HG02642 (cell line): ENCODE results near the gene PIM3.
"Not testable (repeated sequence)": the region's sequence is repeated elsewhere in the genome, so short reads cannot be mapped to it uniquely, and the experiment has no call there.

Experiments used
- ATAC-seq: cut with Tn5 transposase; IDR thresholded peaks from one replicate; pipeline ENCODE4 v1.9.1; 2021; ENCODE audit warnings: mild to moderate bottlenecking; ENCODE audit not compliant: unreplicated experiment, poor library complexity

Gene PIM3

DNA sequence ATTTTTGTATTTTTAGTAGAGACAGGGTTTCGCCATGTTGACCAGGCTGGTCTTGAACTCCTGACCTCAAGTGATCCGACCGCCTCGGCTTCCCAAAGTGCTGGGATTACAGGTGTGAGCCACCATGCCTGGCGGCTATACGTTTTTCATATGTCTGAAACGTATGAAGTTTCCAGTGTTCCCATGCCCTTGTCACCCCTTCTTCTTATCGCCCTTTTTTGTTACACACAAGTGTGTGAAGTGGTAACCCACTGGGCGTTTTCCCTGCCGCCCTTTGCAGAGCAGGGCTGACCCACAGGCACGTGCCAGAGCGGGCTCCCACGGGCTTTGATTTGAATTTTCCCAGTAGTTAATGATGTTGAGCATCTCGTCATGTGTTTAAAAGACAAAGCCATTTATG, 17.0 kb downstream of the PIM3 start:
- no peak for ATAC-seq

DNA sequence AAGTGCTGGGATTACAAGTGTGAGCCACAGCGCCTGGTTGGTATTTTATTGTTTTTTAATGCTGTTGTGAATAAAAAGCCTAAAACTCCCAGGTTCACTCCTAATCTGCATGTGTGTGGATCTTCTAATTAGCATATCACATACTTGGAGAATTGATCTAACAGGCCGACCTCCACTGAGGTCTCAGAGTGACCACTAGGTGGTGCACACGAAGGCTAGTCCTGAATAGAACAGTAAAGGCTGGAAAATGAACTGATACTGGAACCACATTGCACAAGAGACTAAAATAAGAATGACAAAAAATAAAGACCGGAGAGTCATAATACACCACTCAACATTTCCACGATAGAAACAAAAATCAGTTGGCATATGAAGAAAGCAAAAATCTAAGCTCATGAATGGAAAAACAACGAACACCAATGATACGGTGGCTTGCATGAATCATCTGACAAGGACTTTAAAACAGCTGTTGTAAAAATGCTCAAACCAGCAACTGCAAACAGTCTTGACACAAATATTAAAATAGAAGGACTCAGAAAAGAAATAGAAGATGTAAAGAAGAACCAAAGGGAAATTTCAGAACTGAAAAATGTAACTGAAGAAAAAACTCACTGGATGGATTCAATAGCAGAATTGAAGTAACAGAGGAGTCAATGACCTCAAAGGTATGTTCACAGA, 19.2 kb downstream of the PIM3 start:
- ATAC-seq, result no peak

DNA sequence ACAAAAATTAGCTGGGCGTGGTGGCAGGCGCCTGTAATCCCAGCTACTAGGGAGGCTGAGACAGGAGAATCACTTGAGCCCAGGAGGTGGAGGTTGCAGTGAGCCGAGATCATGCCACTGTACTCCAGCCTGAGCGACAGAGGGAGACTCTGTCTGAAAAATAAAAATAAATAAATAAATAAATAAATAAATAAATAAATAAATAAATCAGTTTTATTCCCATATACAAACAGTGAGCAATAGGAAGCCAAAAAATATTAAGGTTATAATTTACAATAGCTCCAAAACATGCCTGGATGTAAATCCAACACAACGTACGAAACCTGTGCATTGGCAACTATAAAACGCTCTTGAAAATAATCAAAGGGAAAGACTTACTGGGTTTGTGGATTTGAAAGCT, 21.2 kb downstream of the PIM3 start:
- not testable (repeated sequence) for ATAC-seq

DNA sequence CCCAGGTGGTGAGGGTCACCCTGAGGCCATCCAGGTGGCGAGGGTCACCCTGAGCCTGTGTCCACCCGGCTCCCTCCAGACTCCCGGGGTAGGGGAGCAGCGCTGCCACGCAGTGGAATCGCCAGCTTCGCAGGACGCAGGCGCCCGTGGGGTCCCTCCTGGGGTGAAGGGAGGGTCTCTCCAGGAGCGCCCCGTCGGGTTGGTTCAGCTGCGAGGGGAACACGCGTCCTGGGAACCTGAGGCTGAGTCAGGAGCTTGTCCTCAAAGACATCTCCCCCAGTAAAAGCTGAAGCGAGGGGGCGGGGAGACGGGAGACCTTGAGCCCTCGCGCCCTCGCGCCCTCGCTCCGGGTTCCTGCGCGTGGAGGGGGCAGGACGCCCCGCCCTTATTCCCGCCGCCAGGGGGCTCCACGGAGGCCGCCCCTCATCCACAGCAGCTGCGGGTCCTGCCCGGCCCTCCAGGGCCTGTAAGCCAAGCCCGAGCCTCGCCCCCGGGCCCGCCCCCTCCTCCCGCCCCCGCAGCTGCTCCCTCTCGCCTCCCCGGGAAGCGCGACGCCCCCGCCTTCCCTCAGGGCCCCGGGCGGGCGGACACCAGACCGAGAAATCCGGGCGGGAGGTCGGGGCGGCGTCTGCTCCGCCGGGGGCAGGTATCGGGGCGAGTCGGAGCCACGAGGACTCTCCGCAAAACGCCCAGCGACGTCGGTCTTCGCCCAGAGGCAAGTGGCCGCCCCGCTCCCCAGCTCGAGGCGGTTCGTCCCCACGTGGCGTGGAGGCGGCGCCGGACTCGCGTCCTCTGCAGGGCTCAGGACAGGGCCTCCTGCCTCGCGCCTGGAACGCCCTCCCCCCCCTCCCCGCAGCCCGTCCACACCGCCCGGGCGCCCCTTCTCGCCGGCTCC, 22.8 kb downstream of the PIM3 start:
- no peak for ATAC-seq

DNA sequence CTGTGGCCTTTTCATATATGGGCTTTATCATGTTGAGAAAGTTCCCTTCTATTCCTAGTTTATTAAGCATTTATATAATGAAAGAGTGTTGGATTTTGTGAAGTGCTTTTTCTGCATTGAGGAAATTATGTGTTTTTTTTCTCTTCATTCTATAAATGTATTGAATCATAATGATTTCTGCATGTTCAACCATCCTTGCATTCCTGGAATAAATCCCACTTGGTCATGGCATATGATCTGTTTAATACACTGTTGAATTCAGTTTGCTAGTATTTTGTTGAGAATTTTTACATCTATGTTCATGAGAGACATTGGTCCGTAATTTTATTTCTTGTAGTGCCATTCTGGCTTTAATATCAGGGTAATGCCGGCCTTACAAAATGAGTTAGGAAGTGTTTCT, 25.8 kb downstream of the PIM3 start:
- ATAC-seq, result no peak

DNA sequence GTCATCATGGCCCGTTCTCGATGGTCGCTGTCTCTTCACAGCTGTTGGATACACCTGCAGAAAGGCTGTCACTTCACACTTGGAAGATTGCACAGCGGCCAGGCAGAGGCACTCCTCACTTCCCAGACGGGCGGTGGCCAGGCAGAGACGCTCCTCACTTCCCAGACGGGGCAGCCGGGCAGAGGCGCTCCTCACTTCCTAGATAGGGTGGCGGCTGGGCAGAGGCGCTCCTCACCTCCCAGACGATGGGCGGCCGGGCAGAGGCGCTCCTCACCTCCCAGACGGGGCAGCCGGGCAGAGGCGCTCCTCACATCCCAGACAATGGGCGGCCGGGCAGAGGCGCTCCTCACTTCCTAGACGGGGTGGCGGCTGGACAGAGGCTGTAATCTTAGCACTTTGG, 29.3 kb downstream of the PIM3 start:
- ATAC-seq, result not testable (repeated sequence)

DNA sequence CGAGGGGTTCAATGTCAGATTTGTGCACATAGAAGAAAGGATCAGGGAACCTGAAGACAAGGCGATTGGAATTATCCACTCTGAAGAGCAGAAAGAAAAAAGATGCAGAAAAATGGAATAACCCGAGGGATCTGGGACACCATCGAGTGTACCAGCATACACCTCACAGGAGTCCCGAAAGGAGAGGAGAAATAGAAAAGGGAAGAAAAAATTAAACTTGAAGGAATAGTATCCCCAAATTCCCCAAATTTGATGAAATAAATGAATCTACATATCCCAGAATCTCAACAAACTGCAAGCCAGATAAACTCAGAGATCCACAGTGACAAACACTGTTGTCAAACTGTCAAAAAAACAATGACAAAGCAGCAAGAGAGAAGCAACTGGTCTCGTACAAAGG, 30.6 kb downstream of the PIM3 start:
- no peak for ATAC-seq

DNA sequence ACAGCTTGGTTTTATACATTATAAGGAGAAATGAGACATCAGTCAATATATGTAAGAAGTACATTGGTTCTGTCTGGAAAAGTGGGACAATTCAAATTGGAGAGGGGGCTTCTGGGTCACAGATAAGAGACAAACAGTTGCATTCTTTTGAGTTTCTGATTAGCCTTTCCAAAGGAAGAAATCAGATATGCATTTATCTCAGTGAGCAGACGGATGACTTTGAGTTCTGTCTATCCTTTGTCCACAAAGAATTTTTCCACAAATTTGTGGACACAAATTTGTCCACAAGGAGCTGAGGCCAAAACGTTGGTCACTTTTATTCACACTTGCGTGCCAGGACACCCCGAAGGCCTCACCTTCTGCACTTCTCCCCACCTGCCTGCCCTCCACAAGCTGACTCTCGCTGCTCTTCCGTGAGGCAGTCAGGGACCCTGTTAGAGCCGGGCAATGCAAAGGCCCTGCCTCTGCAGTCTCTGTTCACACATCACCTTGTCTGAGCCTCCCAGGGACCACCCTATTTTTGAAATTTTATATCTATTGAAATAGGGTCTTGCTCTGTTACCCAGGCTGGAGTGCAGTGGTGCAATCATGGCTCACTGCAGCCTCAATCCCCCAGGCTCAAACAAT, 31.4 kb downstream of the PIM3 start:
- no peak for ATAC-seq

DNA sequence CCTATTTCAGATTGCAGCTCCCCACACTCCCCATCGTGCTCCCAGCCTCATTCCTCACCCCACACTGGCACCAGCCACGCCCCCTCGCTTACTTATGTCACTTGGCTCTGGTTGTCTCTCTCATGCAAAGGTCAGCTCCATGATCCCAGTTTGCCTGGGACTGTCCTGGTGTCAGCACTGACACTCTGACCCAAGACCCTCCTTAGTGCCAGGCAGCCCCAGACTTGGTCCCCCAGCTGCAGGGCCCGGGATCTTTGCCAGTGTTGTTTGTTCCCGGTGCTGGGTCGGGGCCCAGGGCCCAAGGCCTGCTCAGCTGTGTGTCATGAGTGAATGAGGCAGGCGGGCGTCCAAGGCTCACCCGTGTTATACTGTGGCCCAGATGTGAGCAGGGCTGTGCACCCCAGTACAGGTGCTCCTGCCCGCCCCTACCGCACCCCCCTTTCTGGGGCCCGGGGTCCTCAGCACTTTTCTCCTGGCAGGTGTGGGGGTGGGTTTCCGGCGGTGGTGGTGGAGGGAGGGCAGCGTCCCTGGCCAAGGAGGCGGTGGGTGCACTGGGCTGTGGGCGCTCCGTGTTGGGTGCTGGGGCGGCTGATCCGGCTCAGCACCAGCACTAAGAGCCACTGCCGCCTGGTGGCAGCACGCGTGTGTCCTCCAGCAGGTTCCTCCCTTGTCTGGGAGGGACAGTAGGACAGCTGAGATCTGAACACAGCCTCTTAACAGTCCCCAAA, 32.5 kb downstream of the PIM3 start:
- no peak for ATAC-seq

DNA sequence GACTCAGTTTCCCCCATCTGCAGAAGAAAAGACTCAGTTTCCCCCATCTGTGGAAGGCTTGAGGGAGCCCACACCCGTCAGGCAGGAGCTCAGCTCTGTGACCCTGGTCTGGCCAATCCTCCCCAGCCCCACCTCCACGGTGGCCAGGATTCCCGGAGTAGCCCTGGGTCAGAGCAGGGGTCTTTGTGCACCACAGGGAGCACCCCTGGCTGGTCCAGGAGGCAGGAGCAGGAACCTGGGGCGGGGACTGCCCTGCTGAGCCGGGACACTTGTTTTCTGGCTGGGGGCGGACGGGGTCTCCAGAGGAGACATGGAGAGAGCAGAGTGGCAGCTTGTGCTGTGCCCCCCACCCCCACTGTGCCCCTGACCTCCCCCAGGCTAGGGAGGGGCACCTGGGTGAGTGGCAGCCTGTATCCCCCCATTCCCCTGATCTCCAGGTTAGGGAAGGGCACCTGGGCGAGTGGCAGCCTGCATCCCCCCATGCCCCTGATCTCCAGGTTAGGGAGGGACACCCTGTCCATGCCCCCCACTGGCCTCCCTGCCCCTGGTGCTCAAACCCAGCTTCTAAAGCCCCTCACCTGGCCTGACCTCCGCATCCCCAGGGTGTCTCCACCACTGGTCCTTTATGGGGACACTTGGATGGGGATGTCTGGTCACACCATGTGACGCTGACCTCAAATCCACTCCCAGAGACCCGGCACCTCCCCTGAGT, 33.2 kb downstream of the PIM3 start:
- no peak for ATAC-seq

DNA sequence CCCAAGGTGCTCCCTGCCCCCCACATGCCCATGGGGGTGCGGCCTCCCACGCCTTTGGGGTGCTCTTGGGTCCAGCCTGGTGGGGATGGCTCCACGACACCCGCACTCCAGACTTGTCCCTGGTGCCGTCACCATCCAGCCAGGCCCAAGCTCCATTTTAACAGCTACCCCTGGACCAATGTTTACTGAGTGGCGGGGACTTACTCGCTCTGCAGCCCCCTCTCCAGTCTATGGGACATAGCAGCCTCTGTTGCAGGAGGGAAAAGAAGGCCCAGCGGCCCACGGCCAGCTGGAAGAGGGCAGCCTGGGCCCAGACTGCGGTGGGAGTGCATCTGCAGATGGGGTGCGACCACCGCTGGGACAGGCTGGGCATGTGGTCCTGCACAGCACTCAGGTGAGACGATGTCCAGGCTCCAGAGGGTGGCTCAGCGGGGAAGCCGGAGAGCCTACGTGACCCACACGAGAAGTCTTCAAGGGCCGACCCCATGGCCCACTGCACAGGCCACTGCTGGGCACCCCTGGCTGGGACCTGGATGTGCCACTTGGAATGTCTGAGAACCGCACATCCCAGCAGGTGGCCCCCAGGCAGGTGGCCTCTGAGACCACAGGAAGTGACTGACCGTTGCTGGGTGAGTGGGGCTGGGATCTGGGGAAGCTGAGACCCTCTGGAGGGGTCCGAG, 33.9 kb downstream of the PIM3 start:
- ATAC-seq, result no peak

DNA sequence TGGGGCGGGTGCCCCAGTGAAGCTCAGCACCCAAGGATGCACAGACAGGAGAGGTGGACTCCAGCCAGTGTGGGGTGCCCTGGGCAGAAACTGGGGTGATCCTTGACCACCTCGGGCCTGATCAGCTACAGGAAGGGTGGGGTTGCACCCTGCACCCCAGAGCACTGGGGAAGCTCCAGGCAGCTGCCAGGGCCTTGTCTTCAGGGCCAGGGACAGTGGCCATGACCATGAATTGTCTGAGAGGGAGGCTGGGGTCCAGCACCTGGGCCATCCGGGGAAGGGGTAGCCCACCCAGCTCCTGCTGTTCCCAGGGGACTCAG, 34.4 kb downstream of the PIM3 start:
- no peak for ATAC-seq

DNA sequence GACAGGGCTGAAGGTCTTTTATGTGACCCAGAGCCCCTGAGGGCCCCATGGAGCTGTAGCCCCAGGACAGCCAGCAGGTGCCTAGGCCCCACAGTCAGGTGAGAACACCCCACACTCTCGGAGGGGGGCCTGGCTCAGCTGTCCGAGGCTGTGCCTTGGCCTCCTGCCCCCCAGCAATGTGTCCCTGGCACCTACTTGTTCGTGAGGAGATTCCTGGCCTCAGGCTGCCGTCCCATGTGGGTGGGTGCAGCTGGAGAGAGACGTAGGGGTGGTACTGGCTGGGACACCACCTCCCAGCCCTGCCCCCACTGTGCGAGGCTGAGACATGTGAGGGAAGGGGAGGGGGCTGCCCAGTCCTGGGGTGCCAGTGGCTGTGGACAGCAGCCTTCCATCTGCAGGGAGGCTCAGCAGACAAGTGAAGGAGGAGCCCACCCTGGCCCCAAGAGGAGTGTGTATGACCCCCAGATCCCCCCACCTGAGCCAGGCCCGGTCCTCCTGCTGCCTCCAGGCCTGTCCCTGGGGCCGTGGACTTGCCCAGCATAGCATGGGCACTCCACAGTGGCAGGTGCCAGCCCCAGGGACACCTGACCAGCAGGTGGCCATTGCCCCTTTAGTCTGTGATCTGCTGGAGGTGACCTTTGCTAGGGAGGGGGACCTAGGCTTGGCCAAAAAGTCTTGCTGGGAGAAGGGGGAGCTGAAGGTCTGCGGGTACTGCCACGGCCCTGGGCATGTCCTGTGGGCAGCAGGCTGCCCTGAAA, 35.0 kb downstream of the PIM3 start:
- no peak for ATAC-seq

DNA sequence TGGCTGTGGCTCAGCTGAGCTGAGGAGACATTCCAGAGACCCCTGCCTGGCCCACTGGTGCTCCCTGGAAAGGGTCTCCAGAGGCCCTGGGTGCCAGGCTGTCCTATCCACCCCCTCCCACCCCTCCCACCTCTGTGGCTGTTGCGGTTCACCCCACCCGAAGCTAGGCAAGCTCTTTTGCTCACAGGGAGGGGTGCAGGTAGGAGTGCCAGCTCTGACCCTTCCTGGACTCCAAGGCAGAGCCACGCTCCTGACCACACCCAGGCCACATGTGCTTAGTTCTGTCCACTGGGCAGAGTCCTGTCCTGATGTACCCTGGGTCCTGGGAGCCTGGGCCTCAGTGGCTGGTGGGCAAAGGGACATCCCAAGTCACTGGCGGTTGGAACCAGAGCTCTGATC, 35.5 kb downstream of the PIM3 start:
- no peak for ATAC-seq

DNA sequence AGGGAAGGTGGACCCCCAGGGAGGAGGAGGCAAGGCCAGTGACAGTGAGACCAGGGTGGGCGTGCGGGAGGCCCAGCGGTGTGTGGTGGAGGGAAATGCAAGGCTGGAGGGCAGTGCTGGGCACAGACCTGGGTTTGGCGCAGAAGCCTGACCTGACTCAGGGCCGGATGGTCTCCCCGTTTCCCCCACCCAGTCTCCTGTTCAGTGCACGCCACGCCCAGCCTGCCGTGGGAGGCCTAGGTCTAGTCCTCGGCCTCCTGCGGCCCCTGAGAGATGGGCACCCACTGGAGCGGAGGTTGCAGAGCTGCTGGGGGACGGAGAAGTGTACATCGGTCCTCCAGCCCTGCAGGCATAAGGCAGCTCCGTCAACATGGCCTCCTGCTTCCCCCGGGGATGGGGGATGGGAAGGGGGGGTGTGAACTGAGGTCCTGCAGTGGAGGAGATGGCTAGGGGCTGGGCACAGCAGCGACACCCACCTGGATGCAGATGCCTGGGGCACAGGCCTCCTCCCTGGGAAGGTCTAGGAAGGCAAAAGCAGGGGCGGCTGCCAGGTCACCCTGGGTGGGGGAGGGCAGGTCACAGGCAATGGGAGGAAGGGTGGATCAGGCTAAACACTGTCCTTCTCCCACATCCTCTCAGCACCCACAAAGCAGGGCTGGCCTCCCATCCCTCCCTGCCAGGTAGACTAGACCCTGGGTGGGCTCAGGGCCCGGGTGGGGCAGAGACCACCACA, 36.1 kb downstream of the PIM3 start:
- ATAC-seq, result no peak

DNA sequence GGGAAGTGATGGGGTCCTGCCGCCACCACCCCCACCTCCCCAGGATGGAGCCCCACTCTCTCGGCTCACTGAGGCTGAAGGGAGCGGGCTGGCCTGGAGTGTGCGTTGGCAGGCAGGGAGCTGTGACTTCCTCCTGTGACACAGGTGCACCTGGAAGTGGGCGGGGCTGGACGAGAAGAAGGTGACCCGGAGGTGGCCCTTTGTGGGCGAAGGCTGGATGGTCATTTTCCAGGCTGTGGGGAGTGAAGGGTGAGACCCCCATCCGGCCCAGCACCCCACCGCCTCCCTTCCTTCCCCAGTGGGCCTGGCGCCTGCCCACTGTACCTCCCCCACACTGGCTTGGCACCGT, 36.7 kb downstream of the PIM3 start:
- ATAC-seq, result no peak

DNA sequence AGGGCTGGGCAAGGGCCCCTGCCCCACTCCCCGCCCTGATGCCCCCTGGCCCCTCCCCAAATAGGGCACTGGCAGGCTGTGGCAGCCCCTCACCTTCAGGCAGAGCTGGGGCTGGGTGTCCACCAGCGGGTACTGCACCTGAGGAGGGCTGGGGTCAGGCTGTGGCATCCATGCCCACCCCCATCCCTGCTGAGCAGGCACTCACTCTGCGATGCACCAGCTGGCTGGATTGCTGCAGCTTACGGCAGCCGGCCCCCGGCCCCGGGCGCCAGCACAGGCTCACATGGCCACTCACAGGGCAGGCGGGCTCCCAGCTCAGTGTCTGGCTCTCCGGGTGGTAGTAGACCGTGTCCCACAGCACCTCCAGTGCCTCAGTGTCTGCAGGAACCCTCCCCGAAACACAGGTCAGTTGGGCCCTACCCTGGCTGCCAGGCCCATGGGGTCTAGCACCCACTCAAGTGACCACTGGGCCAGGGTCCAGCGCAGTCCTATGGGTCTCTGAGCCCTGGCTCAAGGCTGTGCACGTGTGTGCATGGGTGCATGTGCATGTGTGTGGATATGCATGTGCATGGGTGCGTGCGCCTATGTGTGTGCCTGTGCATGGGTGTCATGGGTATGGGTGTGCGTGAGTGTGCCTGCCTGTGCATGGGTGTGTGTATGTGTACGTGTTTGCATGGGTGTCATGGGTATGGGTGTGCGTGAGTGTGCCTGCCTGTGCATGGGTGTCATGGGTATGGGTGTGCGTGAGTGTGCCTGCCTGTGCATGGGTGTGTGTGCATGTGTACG, 37.6 kb downstream of the PIM3 start:
- ATAC-seq, result no peak

DNA sequence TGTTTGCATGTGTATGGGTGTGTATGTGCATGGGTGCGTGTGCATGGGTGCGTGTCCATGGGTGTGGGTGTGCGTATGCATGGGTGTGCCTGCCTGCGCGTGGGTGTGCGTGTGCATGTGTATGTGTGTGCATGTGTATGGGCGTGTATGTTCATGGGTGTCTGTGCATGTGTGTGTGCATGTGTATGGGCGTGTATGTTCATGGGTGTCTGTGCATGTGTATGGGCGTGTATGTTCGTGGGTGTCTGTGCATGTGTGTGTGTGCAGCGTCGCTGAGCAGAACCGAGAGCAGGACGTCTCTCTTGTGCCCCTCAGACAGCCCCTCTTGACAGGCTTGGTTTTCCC, 38.1 kb downstream of the PIM3 start:
- no peak for ATAC-seq
